NCI-H1092 treated with DMSO at 0.1 percent for 48 hours (cell line): ENCODE results near the gene CDK19.
"Not testable (repeated sequence)": the region's sequence is repeated elsewhere in the genome, so short reads cannot be mapped to it uniquely, and the experiment has no call there.

Experiments
- DNase-seq: peaks from one replicate; lab custom pipeline; 2025; lab: John Stamatoyannopoulos, UW

CDK19 gene

DNA sequence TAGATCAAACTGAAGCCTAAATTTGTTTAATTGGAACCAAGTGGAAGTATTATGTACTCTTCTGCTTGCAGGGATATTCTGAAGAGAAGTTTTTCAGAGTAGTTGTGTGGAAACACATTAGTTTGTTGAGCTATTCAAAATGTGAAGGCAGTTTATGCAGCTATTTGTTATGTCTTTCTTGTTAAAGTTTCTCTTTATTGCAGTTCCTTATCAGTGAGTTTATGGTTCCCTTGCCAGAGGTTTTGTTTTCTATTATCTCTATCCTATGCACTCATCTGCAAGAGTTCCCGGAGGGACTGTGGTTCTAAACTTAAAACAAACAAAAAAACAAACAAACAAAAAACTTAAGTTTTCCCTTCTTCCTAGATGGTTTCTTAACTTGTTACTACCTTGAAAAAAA is 195.2 kb downstream of the CDK19 start:
- no peak for DNase-seq

DNA sequence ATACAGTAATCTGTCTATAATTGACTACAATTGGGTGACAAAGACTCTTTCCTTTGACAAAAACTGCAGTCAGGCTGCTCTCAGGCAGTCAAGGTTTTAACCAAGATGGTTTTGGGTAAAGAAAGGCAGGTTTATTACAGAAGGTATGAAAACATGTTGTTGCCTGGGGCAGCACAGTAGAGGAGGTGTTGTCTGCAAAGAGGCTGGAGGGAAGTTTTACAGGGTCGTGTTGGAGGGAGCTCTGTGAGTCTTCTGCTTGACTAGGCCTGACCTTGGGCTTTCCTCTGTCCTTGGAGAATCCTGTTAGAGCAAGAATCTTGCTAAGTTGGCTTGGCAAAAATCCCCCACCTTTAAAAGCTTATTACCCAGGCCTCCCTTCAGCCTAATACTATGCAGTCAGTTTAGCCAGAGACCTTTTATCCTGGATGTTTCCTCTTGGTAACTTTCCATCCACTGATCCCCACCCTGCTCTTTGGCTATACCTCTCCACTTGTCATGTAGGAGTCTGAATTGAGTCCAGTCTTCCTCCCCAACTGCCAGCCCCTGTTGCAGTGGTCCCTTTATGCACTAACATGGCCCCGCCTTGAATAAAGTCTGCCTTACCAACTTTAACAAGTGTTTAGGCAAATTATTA is 195.9 kb downstream of the CDK19 start:
- no peak for DNase-seq

DNA sequence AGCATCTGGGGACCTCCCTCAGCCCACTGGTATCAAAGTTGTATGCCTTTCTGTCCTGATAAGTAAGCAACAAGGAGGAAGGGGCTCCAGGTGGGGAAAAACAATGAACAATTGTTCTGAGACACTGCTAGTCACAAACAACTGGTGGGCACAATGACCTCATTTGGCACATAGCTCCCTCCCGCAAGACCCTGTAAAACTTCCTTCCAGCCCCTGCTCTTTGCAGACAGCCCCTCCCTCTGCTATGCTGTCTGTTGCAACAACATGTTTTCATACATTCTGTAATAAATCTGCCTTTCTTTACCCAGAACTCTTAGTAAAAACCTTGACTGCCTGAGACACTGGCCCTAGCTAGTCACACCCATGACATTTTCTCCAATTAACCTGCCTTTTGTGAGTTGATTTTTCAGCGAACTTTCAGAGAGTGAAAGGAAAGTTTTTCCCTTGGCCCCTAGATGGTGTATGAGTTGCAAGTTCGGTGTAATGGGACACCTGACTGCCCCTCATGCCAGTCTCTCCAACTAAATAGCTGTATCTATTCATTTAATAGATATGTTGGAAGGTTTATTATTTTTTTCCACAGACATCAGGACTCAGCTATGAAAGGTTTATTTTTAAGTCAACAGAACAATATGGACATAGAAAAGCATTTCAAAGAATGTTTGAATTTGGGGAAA is 196.5 kb downstream of the CDK19 start:
- DNase-seq: no peak

DNA sequence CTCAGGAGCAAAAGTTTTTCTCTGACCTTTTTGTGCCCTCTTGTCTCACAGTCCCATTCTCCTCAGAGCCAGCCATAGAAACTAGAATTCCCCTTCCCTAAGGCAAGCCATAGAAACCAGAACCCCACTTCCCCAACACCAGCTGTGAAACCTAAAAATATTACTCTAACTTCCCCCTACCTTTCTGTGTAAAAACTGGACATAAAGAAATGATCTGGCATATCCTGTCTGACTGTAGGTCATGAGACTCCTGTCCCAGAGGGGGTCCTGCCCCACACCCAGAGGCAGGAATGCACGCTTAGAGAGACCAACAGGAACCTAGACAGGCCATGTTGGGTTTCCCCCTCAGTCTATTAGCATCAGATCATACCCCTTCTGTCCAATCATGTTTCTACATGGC is 198.2 kb downstream of the CDK19 start:
- no peak for DNase-seq

DNA sequence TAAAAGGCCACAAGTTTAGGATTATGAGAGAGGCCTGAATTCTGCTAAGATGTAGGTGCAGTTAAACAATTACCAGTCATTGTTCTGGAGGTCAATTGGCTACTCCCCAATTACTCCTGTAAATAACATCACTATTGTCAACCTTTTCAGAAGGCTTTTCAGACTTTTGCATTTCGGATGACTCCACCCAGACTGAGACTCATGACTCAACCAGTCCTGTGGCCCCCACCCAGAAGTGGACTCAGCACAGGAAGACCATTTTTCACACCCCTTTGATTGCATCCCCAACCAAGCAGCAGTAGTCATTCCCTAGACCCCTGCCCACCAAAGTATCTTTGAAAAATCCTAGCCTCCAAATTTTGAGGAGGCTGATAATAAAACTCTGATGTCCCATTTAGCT is 199.5 kb downstream of the CDK19 start:
- no peak for DNase-seq

DNA sequence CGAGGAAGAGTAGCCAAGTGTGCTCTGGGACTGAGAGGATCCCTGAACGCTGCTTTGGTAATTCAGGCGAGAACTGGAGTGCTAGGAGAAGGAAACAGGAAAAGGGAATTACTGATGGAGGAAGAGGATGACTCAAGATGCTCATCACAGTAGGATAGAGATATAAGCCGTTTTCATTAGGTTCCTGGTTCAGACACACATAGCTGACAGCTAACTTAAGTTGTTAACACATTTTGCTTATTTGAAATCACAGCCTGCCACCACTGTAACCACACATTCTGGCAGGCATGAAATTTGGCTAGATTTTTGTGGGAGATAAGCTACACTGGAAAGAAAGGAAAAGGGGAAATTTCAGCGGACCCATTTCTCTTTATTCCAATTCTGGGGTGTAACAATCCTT is 200.7 kb downstream of the CDK19 start:
- no peak for DNase-seq

DNA sequence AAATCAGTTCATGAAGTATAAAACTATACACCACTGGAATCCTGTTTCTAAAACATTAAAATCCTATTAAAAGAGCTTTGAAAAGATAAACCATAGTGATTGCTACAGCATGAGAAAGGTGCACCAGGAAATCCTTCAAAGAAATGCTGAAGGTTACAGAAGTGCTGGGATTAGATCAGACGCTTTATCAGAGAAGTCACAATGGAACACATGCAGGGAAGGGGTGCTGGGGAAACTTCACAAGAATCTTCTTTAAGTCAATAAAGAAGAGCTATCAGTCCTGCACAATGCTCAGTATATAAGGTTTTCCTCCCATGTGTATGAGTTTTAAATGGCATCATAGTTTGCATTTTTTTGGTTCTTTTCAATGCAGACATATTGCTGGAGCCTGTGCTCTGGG is 201.2 kb downstream of the CDK19 start:
- no peak for DNase-seq

DNA sequence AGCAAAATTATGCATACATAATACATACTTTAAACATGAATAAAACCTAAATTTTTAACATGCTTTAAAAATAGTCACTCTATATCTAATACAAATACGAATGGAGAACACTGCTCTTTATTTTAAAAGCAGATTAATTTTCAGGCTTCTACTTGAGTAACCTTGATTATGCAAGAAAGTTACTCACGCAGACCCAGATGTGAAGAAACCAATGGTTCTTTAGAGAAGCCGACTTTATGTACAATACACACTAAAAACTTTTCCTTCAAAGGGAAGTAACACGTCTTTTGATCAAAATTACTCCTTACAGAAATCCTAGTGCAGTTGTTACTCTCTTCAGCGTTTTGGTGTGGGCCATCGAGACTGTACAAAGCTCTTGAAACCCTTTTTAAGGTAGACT is 201.9 kb downstream of the CDK19 start:
- DNase-seq: no peak

DNA sequence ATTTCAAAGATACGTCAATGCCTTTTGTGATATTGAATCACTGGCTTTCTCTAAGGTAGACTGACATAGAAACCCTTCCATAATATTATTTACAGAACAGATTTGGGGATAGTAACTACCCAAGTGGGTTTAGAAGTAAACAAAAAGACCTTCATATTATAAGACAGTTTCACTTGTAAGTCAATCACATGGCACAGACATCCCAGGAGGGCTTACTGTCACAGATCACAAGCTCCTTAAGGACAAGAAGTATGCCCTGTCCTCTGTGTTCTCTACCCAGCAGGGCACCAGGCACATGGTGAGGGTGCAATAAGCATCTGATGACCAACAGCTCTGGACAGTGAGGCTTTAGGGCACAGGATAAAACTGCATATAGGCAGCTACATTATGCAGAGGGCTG is 203.0 kb downstream of the CDK19 start:
- DNase-seq: no peak

DNA sequence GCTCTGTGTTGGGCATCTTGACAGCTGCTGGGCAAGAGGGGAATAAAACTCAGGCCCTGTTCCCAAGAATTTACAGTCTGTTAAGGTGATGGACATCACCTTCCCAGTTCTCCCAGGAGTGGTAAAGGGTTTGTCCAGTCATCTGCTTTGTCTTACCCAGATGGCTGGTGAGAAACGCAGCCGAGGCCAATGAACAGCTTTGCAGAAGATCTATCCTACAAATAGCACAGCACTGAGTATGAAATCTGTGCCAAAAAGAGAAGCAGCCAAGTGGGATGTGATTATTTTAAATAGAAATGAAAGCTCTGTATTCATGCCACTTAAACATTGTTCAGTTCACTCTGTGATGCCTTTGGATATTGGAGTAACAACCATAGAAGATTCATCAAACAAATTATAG is 206.2 kb downstream of the CDK19 start:
- DNase-seq: no peak

DNA sequence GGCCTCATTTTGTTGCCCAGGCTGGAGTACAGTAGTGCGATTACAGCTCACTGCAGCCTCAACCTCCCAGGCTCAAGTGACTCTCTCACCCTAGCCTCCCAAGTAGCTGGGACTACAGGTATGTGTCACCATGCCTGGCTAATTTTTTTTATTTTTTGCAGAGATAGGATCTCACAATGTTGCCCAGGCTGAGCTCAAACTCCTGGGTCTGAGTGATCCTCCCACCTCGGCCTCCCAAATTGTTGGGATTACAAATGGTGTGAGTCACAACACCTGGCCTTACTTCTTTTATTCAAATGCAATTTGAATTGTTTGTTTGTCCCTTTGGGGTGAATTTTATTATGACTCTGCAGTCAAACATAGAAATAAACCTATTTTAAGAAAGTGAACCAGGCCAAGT is 207.1 kb downstream of the CDK19 start:
- no peak for DNase-seq

DNA sequence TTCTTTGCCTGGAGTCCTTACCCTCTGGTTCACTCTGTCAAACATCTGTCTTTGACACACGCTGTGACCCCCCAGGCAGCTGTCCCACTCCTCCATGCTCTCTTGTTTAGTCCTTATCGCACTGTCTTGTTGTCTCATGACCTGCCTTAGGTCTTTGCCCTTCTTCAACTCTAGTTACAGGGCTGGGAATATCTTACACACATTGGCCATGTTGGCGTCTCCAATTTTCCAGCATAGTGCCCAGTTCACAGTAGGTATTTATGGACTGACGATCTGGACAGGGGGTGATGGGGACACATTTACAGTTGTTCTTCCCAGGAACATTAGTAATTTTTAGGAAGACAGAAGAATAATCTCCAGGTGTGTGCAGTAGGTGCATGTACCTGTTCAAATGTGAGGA is 209.1 kb downstream of the CDK19 start:
- DNase-seq: no peak

DNA sequence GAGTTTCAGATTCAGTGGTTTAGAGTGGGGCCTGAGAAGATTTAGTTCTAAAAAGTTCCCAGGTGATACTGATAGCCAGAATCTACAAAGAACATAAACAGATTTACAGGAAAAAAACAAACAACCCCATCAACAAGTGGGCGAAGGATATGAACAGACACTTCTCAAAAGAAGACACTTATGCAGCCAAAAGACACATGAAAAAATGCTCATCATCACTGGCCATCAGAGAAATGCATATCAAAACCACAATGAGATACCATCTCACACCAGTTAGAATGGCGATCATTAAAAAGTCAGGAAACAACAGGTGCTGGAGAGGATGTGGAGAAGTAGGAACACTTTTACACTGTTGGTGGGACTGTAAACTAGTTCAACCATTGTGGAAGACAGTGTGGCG is 214.6 kb downstream of the CDK19 start:
- DNase-seq: not testable (repeated sequence)

DNA sequence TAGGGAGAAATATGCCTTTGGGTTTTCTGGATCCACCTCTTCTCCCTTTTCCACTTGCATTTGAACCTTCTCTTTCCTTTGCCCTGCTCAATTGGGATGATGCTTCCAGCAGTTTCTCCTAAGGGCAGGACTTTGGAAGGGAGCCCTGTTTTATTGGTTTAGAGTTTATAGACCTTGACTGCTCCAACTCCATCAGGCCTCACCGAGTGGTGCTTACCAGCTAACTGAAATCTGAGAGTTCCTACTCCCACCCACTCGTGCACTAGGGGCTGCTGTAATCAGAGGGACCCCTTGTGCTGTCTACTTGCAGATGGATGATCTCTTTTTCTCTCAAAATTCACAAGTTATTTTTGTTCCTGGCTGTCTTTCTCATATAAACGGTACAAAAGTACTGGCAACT is 217.5 kb downstream of the CDK19 start:
- no peak for DNase-seq

DNA sequence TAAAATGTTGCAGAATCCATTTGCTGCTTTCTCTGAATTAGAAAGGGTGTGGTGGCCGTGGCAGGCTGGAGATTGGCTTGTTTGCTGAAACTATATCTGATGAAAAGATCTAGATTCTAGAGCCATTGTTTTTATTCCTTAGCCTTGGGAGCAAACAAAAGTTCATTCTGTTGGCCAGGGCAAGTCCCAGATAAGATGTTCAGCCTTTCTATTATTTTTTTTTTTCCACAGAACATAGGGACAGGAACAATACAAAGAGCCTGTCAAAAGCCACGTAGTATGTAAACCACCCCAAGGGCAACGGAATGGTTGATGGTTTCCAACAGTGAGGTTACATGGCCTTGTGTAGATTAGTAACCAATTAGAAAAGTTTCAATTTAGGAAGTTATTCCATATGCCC is 218.9 kb downstream of the CDK19 start:
- no peak for DNase-seq

DNA sequence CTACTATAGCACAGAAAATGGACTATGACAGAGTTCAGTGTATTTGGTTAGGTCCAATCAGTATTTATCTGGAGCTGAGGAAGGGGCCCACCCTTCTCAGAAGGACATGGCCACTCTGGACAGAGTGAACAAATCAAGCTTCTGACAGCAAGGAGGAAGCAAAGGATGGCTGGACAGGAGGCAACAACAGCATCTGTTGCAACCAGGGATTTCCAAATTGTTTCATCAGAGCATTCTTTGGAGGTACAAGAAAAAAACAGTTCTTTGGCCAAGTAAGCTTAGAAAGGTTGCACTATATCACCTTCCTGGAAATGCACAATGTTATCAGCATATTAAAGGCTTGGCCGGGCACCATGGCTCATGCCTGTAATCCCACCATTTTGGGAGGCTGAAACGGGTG is 220.2 kb downstream of the CDK19 start:
- no peak for DNase-seq

DNA sequence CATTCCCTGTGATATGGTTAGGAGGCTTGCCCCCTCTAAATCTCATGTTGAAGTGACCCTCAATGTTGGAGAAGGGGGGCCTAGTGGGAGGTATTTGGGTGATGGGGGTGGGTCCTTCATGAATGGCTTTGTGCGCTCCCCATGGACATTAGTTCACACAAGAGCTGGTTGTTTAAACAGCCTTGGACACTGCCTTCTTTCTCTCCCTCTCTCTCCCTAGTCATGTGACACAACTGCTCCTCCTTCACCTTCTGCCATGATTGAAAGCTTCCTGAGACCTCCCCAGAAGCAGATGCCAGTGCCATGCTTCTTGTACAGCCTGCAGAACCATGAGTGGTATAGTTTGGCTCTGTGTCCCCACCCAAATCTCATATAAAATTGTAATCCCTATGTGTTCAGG is 221.6 kb downstream of the CDK19 start:
- no peak for DNase-seq

DNA sequence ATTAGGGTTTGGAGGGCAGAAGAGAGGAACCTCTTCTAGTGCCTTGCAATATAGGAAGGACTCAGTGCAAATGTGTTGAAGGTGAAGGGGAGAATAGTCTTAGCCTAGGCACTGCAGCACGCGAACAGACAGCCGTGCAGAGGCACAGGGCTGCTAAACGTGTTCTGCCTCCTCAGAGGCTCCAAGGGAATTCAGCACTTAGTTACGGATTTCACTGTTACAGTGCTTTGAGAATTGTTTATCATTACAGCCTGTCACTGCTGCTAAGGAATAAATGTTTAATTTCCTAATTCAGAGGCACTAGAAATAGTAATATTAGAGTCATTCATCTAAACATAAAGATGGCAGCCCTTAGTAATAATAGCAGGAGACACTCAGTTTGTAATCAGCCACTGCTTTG is 222.5 kb downstream of the CDK19 start:
- DNase-seq: no peak

DNA sequence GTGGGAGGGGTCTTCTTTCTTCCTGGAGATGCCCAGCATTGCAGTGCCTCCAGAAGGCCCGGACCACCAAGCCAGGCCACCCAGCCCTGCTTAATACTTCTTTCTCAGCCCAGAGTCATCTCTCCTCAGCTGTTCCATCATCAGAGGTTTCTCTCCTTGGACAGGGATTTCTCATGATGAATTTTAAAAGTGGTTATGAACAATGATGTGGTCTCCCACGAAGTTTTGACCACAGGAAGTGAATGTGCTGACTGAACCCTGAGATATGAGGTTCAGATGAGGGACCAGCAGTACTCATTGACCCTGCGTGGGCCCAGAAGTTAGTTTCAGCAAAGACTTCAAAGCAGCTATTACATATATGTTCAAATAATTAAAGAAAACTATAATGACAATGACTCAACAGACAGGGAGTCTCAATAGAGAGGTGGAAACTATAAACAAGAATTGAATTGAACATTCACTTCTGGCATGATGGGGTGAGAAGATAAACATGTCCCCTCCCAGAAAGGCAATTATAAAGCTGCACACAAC is 224.4 kb downstream of the CDK19 start:
- no peak for DNase-seq

DNA sequence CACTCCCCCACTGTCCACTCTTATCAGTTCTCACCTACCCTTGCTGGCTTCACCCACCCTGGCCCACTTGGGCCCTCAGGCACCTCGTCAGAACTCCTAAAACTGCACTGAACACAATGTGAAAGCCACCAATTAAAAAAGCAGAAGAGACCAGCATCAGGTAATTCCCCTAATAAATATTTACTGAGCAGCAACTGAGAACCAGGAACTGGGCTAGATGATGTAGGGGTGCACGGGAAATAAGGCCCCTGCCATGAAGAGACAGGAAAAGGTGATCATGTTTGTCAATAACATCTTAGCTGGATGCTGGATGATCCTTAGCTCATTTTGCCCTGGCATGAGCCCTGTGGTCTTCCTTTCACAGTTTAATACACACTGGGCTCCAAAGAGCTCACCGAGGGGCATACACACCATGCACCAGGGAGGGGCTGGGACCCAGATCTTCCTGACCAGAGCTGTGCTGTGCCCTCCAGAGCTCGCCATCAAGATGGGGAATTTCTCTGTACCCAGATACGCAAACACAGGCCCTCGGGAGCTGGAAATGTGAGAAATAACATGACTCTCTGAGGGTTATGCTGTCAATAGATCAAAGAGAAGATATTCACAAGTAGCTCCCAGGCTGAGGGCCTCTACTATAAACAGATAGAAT is 225.3 kb downstream of the CDK19 start:
- no peak for DNase-seq

DNA sequence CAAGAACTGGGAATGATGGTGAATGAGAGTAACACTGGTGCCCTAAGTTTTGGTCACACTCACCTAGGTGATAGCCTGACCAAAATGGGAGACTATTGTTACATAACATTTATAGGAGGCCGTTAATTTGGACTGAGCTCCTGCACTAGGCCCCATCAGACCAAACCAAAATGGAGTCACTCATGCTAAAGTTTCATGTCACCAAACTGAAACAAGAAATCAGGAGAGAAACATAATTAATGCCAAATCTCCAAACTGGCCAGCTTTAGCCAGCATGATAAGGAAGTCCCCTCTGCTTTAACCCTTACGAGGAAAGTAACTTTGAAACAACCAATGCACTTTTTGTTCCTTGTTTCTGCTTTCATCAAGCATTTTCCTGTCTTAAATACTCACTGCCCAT is 227.9 kb downstream of the CDK19 start:
- DNase-seq: no peak

DNA sequence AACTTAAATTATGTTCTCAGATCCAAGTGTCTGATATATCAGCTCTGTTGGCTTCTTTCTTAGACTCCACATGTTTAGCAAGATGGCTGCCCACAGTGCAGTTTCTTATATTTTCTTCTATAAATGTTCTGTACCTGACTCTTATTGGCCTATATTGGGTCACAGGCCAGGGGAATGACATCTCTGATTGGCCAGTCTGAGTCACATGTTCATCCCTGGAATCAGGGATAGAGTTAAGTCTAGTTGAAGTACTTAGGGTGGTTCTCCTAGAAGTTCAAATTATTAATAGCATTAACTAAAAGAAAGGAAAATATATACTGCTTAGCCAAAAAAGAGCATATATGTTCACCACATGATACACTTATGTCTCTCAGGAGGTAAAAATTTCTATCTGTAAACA is 233.6 kb downstream of the CDK19 start:
- DNase-seq: no peak

DNA sequence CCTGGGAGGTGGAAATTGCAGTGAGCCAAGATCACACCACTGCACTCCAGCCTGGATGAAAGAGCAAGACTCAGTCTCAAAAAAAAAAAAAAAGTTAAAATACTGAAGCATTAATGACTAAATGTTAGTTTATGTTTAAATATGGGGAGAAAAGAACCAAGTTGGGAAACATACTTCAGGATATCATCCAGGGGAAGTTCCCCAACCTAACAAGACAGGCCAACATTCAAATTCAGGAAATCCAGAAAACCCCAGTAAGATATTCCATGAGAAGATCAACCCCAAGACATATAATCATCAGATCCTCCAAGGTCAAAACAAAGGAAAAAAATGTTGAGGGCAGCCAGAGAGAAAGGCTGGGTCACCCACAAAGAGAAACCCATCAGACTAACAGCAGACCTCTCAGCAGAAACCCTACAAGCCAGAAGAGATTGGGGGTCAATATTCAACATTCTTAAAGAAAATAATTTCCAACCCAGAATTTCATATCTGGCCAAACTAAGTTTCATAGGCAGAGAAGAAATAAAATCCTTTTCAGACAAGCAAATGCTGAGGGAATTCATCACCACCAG is 237.6 kb downstream of the CDK19 start:
- not testable (repeated sequence) for DNase-seq
